Fibroblast of mammary gland (primary cell): ENCODE data around the gene C3orf80.
"Not testable (repeated sequence)": the region's sequence is repeated elsewhere in the genome, so short reads cannot be mapped to it uniquely, and the experiment has no call there.

ENCODE experiments used
- DNase-seq: peaks from one replicate; pipeline ENCODE4 v3.0.0-alpha.2; 2010; ENCODE audit warnings: low read depth
- H3K4me3 ChIP-seq: 2 replicates; pipeline ENCODE4 v1.5.1; 2011; ENCODE audit warnings: low read depth, mild to moderate bottlenecking, low read length, moderate library complexity; ENCODE audit not compliant: control insufficient read depth
- TF ChIP-seq, protein P1 (sequence below): conservative IDR thresholded peaks from 2 replicates; pipeline ENCODE4 v1.5.1; 2011; ENCODE audit warnings: low read depth, low read length, inconsistent platforms; ENCODE audit not compliant: control insufficient read depth, insufficient read depth

C3orf80 gene

DNA sequence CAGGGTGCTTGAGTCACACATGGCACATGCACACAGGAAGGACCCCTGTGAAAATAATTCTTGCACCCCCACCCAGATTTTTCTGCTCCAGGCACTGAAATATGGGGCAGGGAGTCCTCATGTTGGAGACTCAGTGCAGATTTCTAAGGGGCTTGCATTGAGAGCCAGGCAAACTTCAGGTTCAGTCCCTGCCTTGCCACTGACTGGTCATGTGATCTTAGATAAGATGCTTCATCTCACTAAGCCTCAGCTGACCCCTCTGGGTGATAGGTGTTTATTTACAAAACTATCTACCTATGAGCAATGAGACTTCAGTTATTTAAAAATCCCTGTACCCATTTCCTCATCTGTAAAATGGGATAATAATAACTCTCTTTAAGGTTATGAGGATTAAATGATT is 30.1 kb upstream of the C3orf80 start:
- no peak overlapping the region for H3K4me3 ChIP-seq
- TF ChIP-seq, protein P1, sequence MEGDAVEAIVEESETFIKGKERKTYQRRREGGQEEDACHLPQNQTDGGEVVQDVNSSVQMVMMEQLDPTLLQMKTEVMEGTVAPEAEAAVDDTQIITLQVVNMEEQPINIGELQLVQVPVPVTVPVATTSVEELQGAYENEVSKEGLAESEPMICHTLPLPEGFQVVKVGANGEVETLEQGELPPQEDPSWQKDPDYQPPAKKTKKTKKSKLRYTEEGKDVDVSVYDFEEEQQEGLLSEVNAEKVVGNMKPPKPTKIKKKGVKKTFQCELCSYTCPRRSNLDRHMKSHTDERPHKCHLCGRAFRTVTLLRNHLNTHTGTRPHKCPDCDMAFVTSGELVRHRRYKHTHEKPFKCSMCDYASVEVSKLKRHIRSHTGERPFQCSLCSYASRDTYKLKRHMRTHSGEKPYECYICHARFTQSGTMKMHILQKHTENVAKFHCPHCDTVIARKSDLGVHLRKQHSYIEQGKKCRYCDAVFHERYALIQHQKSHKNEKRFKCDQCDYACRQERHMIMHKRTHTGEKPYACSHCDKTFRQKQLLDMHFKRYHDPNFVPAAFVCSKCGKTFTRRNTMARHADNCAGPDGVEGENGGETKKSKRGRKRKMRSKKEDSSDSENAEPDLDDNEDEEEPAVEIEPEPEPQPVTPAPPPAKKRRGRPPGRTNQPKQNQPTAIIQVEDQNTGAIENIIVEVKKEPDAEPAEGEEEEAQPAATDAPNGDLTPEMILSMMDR, result no peak
- no peak for DNase-seq

DNA sequence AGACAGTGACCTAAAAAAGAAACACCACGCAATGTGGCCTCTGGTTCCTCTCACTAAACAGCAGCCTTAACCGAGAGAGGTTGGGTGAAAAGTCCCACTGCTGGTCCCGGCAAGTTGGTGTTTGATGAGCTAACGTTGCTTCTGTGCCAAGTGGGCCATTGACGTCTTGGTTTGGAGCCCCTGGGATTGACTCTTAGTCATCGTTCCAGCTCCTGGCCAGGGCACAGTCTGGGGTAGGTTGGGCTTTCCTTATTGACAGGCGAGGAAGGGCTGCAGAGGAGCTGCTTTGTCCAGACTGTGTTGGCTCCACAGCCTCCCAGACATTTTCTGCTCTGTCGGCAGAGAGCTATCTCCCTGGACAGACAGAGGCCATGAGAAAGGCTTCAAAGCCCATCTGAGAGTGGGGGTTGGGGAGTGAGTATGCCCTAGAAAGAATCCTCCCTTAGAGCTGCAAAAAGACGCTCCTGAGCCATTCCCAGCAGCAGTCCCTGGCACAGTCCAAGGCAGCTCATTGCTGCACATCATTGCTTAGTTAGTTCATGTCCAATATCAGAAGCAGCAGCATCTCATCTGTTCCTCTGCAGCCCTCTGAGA is 28.6 kb upstream of the C3orf80 start:
- TF ChIP-seq, protein P1, result no peak
- H3K4me3 ChIP-seq, result no peak overlapping the region
- peak; percentile 92 for DNase-seq

DNA sequence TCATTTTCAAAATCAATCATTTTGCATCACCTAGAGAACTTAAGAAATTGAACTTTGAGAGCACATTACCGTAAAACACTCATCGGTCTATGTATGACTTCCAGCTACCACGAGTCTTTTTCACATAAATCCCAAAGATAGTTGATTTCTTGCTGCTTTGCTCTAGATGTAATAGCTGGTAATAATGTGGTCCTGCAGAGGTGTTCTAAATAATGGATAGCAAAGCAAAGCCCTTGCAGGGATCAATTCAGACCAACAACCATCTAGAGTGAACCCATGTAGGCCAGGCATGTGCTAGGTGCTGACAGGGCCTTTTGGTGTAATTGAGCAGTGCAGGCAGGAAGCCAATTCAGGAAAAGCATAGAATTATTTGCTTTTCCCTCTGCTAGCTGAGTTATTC is 26.1 kb upstream of the C3orf80 start:
- DNase-seq, result no peak
- no peak overlapping the region for H3K4me3 ChIP-seq

DNA sequence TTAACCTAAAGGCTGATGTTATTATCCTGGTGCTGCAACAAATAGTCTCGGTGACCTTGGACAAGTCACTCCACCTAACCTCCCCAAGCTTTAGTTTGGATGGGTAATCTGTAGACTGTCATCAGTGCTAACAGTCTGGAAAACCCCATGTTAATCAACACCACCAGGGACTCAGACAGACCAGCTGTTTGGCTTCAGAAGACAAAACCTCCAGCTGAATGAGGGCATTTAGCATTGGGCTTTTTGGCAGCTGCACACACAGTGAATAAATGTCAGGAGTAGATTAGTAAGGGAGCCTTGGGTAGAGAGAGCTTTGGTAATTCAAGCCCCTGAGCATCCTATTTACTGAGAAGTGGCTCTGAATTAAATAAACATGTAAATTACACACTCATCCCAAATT is 24.9 kb upstream of the C3orf80 start:
- no peak overlapping the region for H3K4me3 ChIP-seq
- TF ChIP-seq, protein P1, result no peak
- DNase-seq, result peak; percentile 30

More for the DNA sequence above, 26.1 kb upstream of the C3orf80 start:
- TF ChIP-seq, protein P1, result no peak

DNA sequence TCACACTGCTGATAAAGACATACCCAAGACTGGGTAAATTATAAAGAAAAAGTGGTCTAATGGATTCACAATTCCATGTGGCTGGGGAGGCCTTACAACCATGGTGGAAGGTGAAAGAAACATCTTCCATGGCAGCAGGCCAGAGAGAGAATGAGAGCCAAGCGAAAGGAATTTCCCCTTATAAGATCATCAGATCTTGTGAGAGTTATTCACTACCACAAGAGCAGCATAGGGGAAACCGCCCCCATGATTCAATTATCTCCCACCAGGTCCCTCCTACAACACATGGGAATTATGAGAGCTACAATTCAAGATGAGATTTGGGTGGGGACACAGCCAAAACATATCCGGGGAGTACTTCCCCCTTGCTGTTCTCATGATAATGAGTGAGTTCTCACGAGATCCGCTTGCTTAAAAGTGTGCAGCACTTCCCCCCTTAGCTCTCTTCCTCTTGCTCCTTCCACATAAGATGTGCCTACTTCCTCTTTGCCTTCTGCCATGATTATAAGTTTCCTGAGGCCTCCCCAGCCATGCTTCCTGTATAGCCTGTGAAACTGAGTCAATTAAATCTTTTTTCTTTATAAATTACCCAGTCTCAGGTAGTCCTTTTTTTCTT is 20.7 kb upstream of the C3orf80 start:
- peak; percentile 77 for DNase-seq
- not testable (repeated sequence) for H3K4me3 ChIP-seq

DNA sequence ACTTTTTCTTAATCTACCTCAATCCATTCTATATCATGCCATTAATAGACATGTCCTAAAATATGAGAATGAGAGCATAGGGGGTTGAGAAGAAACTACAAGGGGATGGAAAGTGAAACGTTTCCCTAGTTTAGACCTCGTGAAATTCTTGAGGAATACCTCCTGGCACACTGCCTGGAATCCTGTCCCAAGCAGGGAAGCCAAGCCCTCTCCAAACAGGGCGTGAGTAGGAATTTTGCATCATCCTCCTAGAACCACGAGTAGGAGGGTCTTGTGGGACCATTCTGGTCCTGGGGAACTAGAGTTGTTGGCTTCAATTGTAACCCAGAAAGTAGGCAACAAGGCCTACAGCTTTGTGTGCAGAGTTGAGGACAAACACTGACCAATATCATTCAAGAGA is 19.6 kb upstream of the C3orf80 start:
- TF ChIP-seq, protein P1, result no peak
- H3K4me3 ChIP-seq, result no peak overlapping the region
- peak; percentile 34 for DNase-seq

DNA sequence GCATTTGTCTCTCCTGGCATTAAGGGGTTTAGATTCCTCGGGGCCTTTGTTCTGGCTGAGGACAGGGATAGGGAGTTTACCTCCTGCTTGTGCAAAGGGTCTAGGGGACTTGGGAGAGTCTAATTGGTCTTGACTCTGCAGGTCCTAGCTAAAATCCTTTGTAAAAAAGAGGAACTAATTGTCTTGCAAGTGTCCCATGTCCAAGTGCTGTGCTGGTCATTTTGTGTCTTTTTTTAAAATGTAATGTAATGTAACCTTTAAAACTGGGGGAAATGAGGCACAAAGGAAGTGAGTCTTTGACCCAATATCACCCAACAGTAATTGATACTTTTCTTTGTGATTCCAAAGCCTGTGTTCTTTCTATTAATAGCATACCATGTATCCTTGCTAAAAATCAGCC is 14.9 kb upstream of the C3orf80 start:
- DNase-seq, result no peak
- TF ChIP-seq, protein P1, result no peak
- H3K4me3 ChIP-seq, result no peak overlapping the region
